Right lung (tissue), 5 donors: Measurements from ENCODE around the gene SLAIN1. TPM values are rescaled to one million over a fixed set of nuclear protein-coding genes. Genes with fewer than 3 reads are reported as not detected.
A peak's percentile ranks its signal among the peaks of the same experiment; 100 is the strongest.

Experiments
- DNase-seq, 2 donors: peaks; one replicate each; pipeline ENCODE4 v3.0.0-alpha.2; 2013
- polyA plus RNA-seq, 5 donors: library from polyadenylated mRNA; unstranded; fragments of 120-200 nt; gene quantifications; one replicate each; pipeline versions ENCODE4 v1.2.1 to v1.2.3, GENCODE V29; 2013; ENCODE audit warnings: inconsistent platforms in 1 of 5, low replicate concordance in 1 of 5; ENCODE audit not compliant: insufficient read length in 5 of 5, insufficient read depth in 1 of 5

Gene SLAIN1
- polyA plus RNA-seq, 5 donors = 23.6 to 30.4 (median 27.9) TPM

GRCh38 chr13:77703408-77703807 lies 5.9 kb downstream of the SLAIN1 start:
- DNase-seq = peak in 1 of 2 donors; percentile 51

- DNase-seq = no peak
These were observed 16.8 kb downstream of the SLAIN1 start for GRCh38 chr13:77714119-77714755.

- DNase-seq = no peak
These were observed 17.9 kb downstream of the SLAIN1 start for GRCh38 chr13:77715233-77715891.

GRCh38 chr13:77716692-77717091 lies 19.2 kb downstream of the SLAIN1 start:
- no peak for DNase-seq

- DNase-seq = no peak
These were observed 20.0 kb downstream of the SLAIN1 start for GRCh38 chr13:77717508-77717907.

GRCh38 chr13:77719128-77719527 lies 21.6 kb downstream of the SLAIN1 start:
- DNase-seq = no peak

- DNase-seq = no peak
These were observed 23.5 kb downstream of the SLAIN1 start for GRCh38 chr13:77720988-77721387.

GRCh38 chr13:77724092-77724491 lies 26.6 kb downstream of the SLAIN1 start:
- no peak for DNase-seq

- DNase-seq = no peak
These were observed 27.6 kb downstream of the SLAIN1 start for GRCh38 chr13:77725071-77725470.

GRCh38 chr13:77728265-77729125 lies 31.0 kb downstream of the SLAIN1 start:
- no peak for DNase-seq

GRCh38 chr13:77729502-77730221 lies 32.2 kb downstream of the SLAIN1 start:
- DNase-seq = no peak

GRCh38 chr13:77730572-77730971 lies 33.1 kb downstream of the SLAIN1 start:
- DNase-seq = no peak

GRCh38 chr13:77732287-77732686 lies 34.8 kb downstream of the SLAIN1 start:
- no peak for DNase-seq

GRCh38 chr13:77733674-77734073 lies 36.2 kb downstream of the SLAIN1 start:
- DNase-seq = no peak

GRCh38 chr13:77737583-77738200 lies 40.2 kb downstream of the SLAIN1 start:
- no peak for DNase-seq

- no peak for DNase-seq
These were observed 42.7 kb downstream of the SLAIN1 start for GRCh38 chr13:77740097-77740735.

- DNase-seq = no peak
These were observed 43.6 kb downstream of the SLAIN1 start for GRCh38 chr13:77740931-77741596.

- no peak for DNase-seq
These were observed 44.1 kb downstream of the SLAIN1 start for GRCh38 chr13:77741597-77741972.

- no peak for DNase-seq
These were observed 45.3 kb downstream of the SLAIN1 start for GRCh38 chr13:77742801-77743200.

- DNase-seq = no peak
These were observed 48.3 kb downstream of the SLAIN1 start for GRCh38 chr13:77745784-77746183.
